WTC11 (cell line): ENCODE results near the gene NDUFA6. TPM values are rescaled to one million over a fixed set of nuclear protein-coding genes. Genes with fewer than 3 reads are reported as not detected.

ENCODE experiments used
- CDX4 ChIP-seq: fragments of 250-450 bp; sonication (Bioruptor Pico); IDR thresholded peaks from 2 replicates; pipeline ENCODE4 v1.9.0; 2021; ENCODE audit warnings: moderate library complexity, mild to moderate bottlenecking, inconsistent platforms, borderline replicate concordance
- FOXK1 ChIP-seq: sonication (generic); formaldehyde crosslinking; IDR thresholded peaks from 2 replicates; pipeline ENCODE4 v1.8.0; 2022; ENCODE audit warnings: mild to moderate bottlenecking, moderate library complexity, missing genetic modification reagents
- ZNF512 ChIP-seq: sonication (generic); formaldehyde crosslinking; IDR thresholded peaks from 2 replicates; pipeline ENCODE4 v1.8.1; 2022; ENCODE audit warnings: missing genetic modification reagents, borderline replicate concordance
- total RNA-seq: library from RNA; stranded (reverse); gene quantifications from 3 replicates; pipeline ENCODE4 v1.2.3, GENCODE V29; 2021

NDUFA6 gene
- total RNA-seq, 1 experiment from 2014 or later = 85.9 TPM

DNA sequence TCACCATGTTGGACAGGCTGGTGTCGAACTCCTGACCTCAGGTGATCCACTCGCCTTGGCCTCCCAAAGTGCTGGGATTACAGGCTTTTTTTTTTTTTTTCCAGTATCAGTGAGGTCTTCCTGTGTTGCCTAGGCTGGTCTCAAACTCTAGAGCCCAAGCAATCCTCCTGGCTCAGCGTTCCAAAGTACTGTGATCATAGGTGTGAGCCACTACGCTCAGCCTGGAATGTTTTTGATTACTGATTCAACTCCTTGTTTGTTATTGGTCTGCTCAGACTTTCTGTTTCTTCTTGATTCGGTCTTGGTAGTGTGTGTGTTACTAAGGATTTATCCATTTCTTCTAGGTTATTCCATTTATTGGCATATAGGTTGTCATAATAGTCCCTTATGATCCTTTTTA, 51.3 kb downstream of the NDUFA6 start (continued):
- TF ChIP-seq CDX4 (CRISPR knock-in tag) (no peak), ZNF512 (CRISPR knock-in tag) (no peak), FOXK1 (no peak)
- TF ChIP-seq, all 79 proteins: peak for 0

Other genes starting within 250 kb of the NDUFA6 start
- 2.1 to 2.4 TPM (median 2.2 TPM) in 3 replicates for gene SHISA8, start 175.7 kb downstream of the NDUFA6 start, total RNA-seq
- 2.8 to 3.6 TPM (median 2.8 TPM) in 3 replicates for gene TNFRSF13C, start 164.0 kb downstream of the NDUFA6 start, total RNA-seq
- 40.3 to 43.7 TPM (median 41.7 TPM) in 3 replicates for gene CENPM, start 143.6 kb downstream of the NDUFA6 start, total RNA-seq
- 19.5 to 25.3 TPM (median 24.0 TPM) in 3 replicates for gene SEPTIN3, start 121.3 kb downstream of the NDUFA6 start, total RNA-seq
- not detected in 3 replicates for gene WBP2NL, start 92.0 kb downstream of the NDUFA6 start, total RNA-seq
- 19.4 to 22.8 TPM (median 22.3 TPM) in 3 replicates for gene NAGA, start 20.0 kb downstream of the NDUFA6 start, total RNA-seq
- gene PHETA2, start 16.5 kb downstream of the NDUFA6 start, total RNA-seq = 5.7 to 7.1 TPM (median 6.3 TPM) in 3 replicates
- 39.9 to 50.6 TPM (median 49.6 TPM) in 3 replicates for gene SMDT1, start 11.1 kb downstream of the NDUFA6 start, total RNA-seq
- gene CYP2D6, start 40.0 kb upstream of the NDUFA6 start, total RNA-seq = 1.4 to 1.7 TPM (median 1.6 TPM) in 3 replicates
- gene TCF20, start 179.9 kb upstream of the NDUFA6 start, total RNA-seq = 68.6 to 77.0 TPM (median 74.3 TPM) in 3 replicates